PC-3 (cell line): ENCODE data around the gene CUTC. TPM values are rescaled to one million over a fixed set of nuclear protein-coding genes. Genes with fewer than 3 reads are reported as not detected.

Experiments
- ATAC-seq: fragments of 200-7000 bp; cut with Tn5 transposase; 2 replicates; pipeline ENCODE4 v1.9.1; 2020; ENCODE audit warnings: mild to moderate bottlenecking, moderate library complexity
- BruUV-seq: library from RNA; stranded (reverse); fragments of 400-500 nt; replicated peaks from 2 replicates; lab custom pipeline; 2021; lab: Mats Ljungman, UMichigan
- CTCF ChIA-PET: fragments of 300-600 bp; sonication (Branson Sonifier 250); formaldehyde crosslinking; loops from one replicate; lab custom pipeline; 2022; ENCODE audit warnings: antibody characterized with exemption; lab: Charles Lee
- POLR2A ChIA-PET: fragments of 300-600 bp; sonication (Branson Sonifier 250); formaldehyde crosslinking; loops from one replicate; lab custom pipeline; 2022; ENCODE audit warnings: antibody characterized with exemption; ENCODE audit not compliant: unreplicated experiment; lab: Charles Lee
- DNase-seq: peaks from one replicate; pipeline ENCODE4 v3.0.0-alpha.2; 2015
- H2AFZ ChIP-seq: fragments of 300-600 bp; sonication (generic); 2 replicates; pipeline ENCODE4 v1.6.0; 2016; ENCODE audit warnings: antibody characterized with exemption, low read length
- H3F3A ChIP-seq: fragments of 300-600 bp; sonication (generic); one replicate; pipeline ENCODE4 v1.6.0; 2017; ENCODE audit warnings: antibody characterized with exemption, low read length, control low read depth, mild to moderate bottlenecking; ENCODE audit not compliant: unreplicated experiment
- H3K27ac ChIP-seq: fragments of 300-600 bp; sonication (generic); 2 replicates; pipeline ENCODE4 v1.5.1; 2016; ENCODE audit warnings: mild to moderate bottlenecking, low read length
- H3K27me3 ChIP-seq: fragments of 300-600 bp; sonication (generic); 2 replicates; pipeline ENCODE4 v1.6.1; 2016; ENCODE audit warnings: low read length, mixed read lengths
- H3K36me3 ChIP-seq: fragments of 300-600 bp; sonication (generic); 2 replicates; pipeline ENCODE4 v1.6.1; 2016; ENCODE audit warnings: low read depth, mixed run types, low read length, mixed read lengths
- H3K4me1 ChIP-seq: fragments of 300-600 bp; sonication (generic); 2 replicates; pipeline ENCODE4 v1.5.1; 2016; ENCODE audit warnings: low read length; ENCODE audit not compliant: insufficient read depth
- H3K4me2 ChIP-seq: fragments of 300-600 bp; sonication (generic); 2 replicates; pipeline ENCODE4 v1.6.0; 2016; ENCODE audit warnings: low read length
- H3K4me3 ChIP-seq: fragments of 300-600 bp; sonication (generic); 2 replicates; pipeline ENCODE4 v1.5.1; 2016; ENCODE audit warnings: mild to moderate bottlenecking, low read length, mixed read lengths
- H3K79me2 ChIP-seq: fragments of 300-600 bp; sonication (generic); 2 replicates; pipeline ENCODE4 v1.6.1; 2017; ENCODE audit warnings: low read length, mixed read lengths
- H3K9ac ChIP-seq: fragments of 300-600 bp; sonication (generic); 2 replicates; pipeline ENCODE4 v1.6.0; 2016; ENCODE audit warnings: mild to moderate bottlenecking, low read length
- H3K9me2 ChIP-seq: fragments of 300-600 bp; sonication (generic); replicated peaks from 2 replicates; pipeline ENCODE4 v1.6.1; 2016; ENCODE audit warnings: mixed run types, low read length, mixed read lengths
- H3K9me3 ChIP-seq: fragments of 300-600 bp; sonication (generic); 2 replicates; pipeline ENCODE4 v1.6.1; 2016; ENCODE audit warnings: low read length, mixed read lengths
- H4K20me1 ChIP-seq: fragments of 300-600 bp; sonication (generic); 2 replicates; pipeline ENCODE4 v1.6.1; 2016; ENCODE audit warnings: low read length, mixed read lengths
- EZH2 ChIP-seq: fragments of 300-600 bp; sonication (generic); IDR thresholded peaks from one replicate; pipeline ENCODE4 v1.6.1; 2017; ENCODE audit warnings: antibody characterized with exemption, mild to moderate bottlenecking, low read length; ENCODE audit not compliant: unreplicated experiment
- EZH2phosphoT487 ChIP-seq: fragments of 300-600 bp; sonication (generic); IDR thresholded peaks from 2 replicates; pipeline ENCODE4 v1.6.1; 2018; ENCODE audit warnings: mild to moderate bottlenecking, antibody characterized with exemption, low read length, borderline replicate concordance
- intact Hi-C: fragments of 100-400 bp; cut with micrococcal nuclease; formaldehyde crosslinking; loops from 2 replicates; pipeline ENCODE4 v1.9.0; 2023
- total RNA-seq: library from RNA; depleted of rRNA; stranded (reverse); fragments of >200 nt; gene quantifications from 2 replicates; pipeline ENCODE4 v1.2.3, GENCODE V29; 2014
- TF ChIP-seq, protein P1 (sequence below): fragments of 300-600 bp; sonication (generic); conservative IDR thresholded peaks from 2 replicates; pipeline ENCODE4 v1.5.1; 2017; ENCODE audit warnings: antibody characterized with exemption, low read depth, mild to moderate bottlenecking, low read length

CUTC gene
- total RNA-seq, 1 experiment from 2014 or later: 10.2 TPM

- Histone ChIP-seq H3K79me2 (no peaks in the 10 kb centered on the region), H3K9me2 (no peaks in the 10 kb centered on the region), H4K20me1 (no peaks in the 10 kb centered on the region), H3K27me3 (no peaks in the 10 kb centered on the region), H2AFZ (no peak overlapping the region), H3K9ac (no peak overlapping the region), H3K4me2 (no peak overlapping the region), H3K4me1 (no peaks in the 10 kb centered on the region), H3F3A (no peaks in the 10 kb centered on the region), H3K36me3 (peaks cover 7% of the 10 kb centered on the region; the same call in 1 of the 2 replicates), H3K9me3 (no peaks in the 10 kb centered on the region), H3K4me3 (no peak overlapping the region), H3K27ac (no peak overlapping the region)
- DNase-seq: no peak
- intact Hi-C loops: no loop called here
- no peak for TF ChIP-seq EZH2
- TF ChIP-seq, protein P1, sequence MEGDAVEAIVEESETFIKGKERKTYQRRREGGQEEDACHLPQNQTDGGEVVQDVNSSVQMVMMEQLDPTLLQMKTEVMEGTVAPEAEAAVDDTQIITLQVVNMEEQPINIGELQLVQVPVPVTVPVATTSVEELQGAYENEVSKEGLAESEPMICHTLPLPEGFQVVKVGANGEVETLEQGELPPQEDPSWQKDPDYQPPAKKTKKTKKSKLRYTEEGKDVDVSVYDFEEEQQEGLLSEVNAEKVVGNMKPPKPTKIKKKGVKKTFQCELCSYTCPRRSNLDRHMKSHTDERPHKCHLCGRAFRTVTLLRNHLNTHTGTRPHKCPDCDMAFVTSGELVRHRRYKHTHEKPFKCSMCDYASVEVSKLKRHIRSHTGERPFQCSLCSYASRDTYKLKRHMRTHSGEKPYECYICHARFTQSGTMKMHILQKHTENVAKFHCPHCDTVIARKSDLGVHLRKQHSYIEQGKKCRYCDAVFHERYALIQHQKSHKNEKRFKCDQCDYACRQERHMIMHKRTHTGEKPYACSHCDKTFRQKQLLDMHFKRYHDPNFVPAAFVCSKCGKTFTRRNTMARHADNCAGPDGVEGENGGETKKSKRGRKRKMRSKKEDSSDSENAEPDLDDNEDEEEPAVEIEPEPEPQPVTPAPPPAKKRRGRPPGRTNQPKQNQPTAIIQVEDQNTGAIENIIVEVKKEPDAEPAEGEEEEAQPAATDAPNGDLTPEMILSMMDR: no peak
- no peak for TF ChIP-seq EZH2phosphoT487
- ChIA-PET CTCF (no interaction called here), POLR2A (no interaction called here)
- BruUV-seq: no TSS peak
- no peak for ATAC-seq
Measured at GRCh38 chr10:99761365-99761764, 29.3 kb downstream of the CUTC start.

- Histone ChIP-seq H4K20me1 (no peaks in the 10 kb centered on the region), H3K9me3 (no peaks in the 10 kb centered on the region), H2AFZ (no peak overlapping the region), H3K4me2 (no peak overlapping the region), H3K4me3 (no peak overlapping the region), H3K4me1 (no peaks in the 10 kb centered on the region), H3F3A (no peaks in the 10 kb centered on the region), H3K36me3 (no peaks in the 10 kb centered on the region), H3K27me3 (no peaks in the 10 kb centered on the region), H3K9me2 (no peaks in the 10 kb centered on the region), H3K27ac (no peak overlapping the region), H3K9ac (no peak overlapping the region), H3K79me2 (no peaks in the 10 kb centered on the region)
- TF ChIP-seq, protein P1: no peak
- TF ChIP-seq EZH2phosphoT487: no peak
- TF ChIP-seq EZH2: no peak
- no TSS peak for BruUV-seq
- intact Hi-C loops: no loop called here
- POLR2A ChIA-PET: interaction anchor here (0.7 kb wide), 1 partner anchor 272 kb away, joined by 3 read pairs; no protein-coding TSS in a partner anchor
- no peak for ATAC-seq
- no peak for DNase-seq
- CTCF ChIA-PET: no interaction called here
Measured at GRCh38 chr10:99765672-99766301, 33.8 kb downstream of the CUTC start.

DNA sequence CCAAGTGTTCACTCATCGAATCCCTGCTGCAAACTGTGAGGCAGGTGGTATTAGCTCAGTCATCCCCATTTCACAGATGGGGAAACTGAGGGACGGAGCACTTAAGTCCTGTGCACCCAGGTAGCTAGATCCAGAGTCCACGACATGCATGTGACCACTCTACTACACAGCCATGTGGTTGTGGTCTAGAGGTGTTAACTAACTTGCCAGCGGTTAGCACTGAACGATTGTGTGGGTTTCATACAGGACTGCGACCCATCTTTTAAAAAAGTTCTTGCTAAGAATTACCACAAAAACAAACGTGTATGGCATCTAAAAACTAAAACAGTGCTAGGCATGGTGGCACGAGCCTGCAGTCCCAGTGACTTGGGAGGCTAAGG, 34.3 kb downstream of the CUTC start:
- Histone ChIP-seq H3K79me2 (no peaks in the 10 kb centered on the region), H3F3A (no peaks in the 10 kb centered on the region), H3K27me3 (no peaks in the 10 kb centered on the region), H3K4me2 (no peak overlapping the region), H4K20me1 (no peaks in the 10 kb centered on the region), H3K27ac (no peak overlapping the region), H3K9ac (no peak overlapping the region), H3K4me3 (no peak overlapping the region), H2AFZ (no peak overlapping the region), H3K9me3 (no peaks in the 10 kb centered on the region), H3K36me3 (no peaks in the 10 kb centered on the region), H3K4me1 (no peaks in the 10 kb centered on the region), H3K9me2 (no peaks in the 10 kb centered on the region)
- intact Hi-C loops: no loop called here
- TF ChIP-seq EZH2phosphoT487 (no peak), EZH2 (no peak)
- TF ChIP-seq, protein P1: no peak
- ATAC-seq (no peak), DNase-seq (no peak)
- ChIA-PET CTCF (no interaction called here), POLR2A (no interaction called here)
- no TSS peak for BruUV-seq
